ENCODE results near the gene GFOD1. TPM values are rescaled to one million over a fixed set of nuclear protein-coding genes. Genes with fewer than 3 reads are reported as not detected.

Gene GFOD1
- total and polyA plus RNA-seq, 2 experiments from 2014 or later, result 16.2 to 30.5 TPM

DNA sequence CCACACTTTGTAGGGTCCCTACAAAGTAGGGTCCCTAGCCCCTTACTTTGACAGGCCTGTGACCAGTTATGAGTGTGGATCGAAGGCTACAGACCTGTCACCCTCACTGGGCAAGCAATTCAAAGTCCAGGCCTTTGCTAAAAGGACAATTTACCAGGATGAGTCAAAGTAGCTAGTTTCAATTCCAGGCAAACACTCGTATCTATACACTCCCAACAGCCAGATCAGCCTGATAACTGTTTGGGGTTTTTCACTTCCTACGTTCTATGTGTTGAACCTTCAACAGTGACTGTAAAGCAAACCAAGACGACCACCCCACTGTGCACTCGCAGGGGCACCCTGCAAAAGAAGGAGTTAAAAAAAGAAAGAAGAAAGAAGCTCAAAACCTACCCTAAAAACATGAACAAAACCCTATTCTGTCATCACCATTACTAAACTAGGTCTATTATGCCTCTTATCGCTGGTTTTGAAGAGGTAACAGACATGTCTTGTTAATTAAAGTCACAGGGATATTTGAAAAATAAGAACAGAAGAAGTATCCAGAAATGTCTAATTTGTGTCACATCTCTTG, 3.2 kb downstream of the GFOD1 start:
- Histone ChIP-seq H3K27me3 (peaks cover 13% of the 10 kb centered on the region), H3K36me3 (no peaks in the 10 kb centered on the region), H3K4me1 (ENCODE audit: low read depth) (peaks cover 19% of the 10 kb centered on the region), H3K9me3 (ENCODE audit: low read depth) (no peaks in the 10 kb centered on the region), H3K27ac (no peak overlapping the region), H3K4me3 (no peak overlapping the region)
- DNase-seq (ENCODE audit: low read depth in 1 of 2, low spot score in 1 of 2), result no peak
- TF ChIP-seq, protein P1, sequence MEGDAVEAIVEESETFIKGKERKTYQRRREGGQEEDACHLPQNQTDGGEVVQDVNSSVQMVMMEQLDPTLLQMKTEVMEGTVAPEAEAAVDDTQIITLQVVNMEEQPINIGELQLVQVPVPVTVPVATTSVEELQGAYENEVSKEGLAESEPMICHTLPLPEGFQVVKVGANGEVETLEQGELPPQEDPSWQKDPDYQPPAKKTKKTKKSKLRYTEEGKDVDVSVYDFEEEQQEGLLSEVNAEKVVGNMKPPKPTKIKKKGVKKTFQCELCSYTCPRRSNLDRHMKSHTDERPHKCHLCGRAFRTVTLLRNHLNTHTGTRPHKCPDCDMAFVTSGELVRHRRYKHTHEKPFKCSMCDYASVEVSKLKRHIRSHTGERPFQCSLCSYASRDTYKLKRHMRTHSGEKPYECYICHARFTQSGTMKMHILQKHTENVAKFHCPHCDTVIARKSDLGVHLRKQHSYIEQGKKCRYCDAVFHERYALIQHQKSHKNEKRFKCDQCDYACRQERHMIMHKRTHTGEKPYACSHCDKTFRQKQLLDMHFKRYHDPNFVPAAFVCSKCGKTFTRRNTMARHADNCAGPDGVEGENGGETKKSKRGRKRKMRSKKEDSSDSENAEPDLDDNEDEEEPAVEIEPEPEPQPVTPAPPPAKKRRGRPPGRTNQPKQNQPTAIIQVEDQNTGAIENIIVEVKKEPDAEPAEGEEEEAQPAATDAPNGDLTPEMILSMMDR (IDR thresholded peaks at IDR 0.05; ENCODE audit: low read depth, low read length), result no peak

DNA sequence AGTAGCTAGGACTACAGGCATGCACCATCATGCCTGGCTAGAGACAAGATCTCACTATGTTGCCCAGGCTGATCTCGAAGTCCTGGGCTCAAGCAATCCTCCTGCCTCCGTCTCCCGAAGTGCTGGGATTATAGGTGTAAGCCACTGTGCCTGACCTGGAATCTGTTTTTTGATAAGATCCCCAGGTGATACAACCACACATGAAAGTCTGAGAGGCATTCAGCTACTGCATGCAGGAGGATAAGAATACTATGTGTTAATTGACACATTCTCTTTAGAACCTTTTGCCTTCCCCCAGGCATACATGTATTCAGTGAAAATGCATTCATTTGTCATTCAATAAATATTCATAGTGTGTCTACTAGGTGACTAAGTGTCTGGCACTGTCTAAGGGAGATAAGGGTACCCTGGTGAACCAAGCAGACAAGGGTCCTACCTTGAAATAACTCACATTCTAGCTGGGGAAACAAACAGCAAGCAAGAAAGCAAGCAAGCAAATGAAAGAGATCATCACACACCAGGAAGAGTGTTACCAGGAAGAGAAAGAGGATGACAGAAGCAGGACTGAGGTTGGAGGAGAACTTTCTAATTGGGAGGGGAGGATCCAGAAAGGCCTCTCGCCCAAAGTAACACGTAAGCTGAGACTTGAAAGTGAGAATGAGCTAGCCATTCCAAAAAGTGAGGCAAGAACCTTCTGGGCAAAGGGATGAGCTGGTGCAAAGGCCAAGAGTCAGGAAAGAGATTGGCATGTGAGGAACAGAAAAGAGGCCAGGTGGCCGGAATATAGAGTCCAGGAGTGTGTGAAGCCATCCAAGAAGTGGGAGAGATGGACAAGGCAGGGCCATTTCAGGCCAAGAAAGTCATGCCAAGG, 6.5 kb downstream of the GFOD1 start:
- Histone ChIP-seq H3K9me3 (ENCODE audit: low read depth) (no peaks in the 10 kb centered on the region), H3K4me3 (no peak overlapping the region), H3K27me3 (no peaks in the 10 kb centered on the region), H3K4me1 (ENCODE audit: low read depth) (peaks cover 19% of the 10 kb centered on the region), H3K27ac (no peak overlapping the region), H3K36me3 (no peaks in the 10 kb centered on the region)
- DNase-seq (ENCODE audit: low read depth in 1 of 2, low spot score in 1 of 2), result no peak
- TF ChIP-seq, protein P1 (IDR thresholded peaks at IDR 0.05; ENCODE audit: low read depth, low read length), result no peak

DNA sequence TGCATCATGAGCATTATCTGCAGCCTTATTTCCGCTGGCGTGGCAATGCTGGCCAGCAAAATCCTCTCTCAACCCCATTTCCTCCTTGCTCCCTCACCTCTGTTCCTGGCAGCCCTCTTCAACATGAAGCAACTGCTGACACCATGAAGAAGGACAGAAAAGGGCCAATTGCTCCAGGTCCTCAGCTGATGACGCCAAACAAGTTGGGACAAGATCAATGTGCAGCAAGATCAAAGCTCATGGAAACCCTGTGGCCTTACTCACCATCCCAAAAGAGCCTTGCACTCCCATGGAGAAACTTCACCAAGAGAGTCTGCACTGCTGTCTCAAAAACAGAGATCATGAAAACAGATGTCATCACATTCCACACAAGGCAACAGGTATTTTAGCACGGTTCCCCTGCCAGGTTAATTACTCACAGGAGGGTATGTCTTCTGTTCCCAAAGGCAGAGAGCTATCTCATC, 7.4 kb downstream of the GFOD1 start:
- Histone ChIP-seq H3K9me3 (ENCODE audit: low read depth) (no peaks in the 10 kb centered on the region), H3K27me3 (no peaks in the 10 kb centered on the region), H3K27ac (no peak overlapping the region), H3K4me1 (ENCODE audit: low read depth) (peaks cover 15% of the 10 kb centered on the region), H3K36me3 (no peaks in the 10 kb centered on the region), H3K4me3 (no peak overlapping the region)
- no peak for DNase-seq (ENCODE audit: low read depth in 1 of 2, low spot score in 1 of 2)
- TF ChIP-seq, protein P1 (IDR thresholded peaks at IDR 0.05; ENCODE audit: low read depth, low read length), result no peak

DNA sequence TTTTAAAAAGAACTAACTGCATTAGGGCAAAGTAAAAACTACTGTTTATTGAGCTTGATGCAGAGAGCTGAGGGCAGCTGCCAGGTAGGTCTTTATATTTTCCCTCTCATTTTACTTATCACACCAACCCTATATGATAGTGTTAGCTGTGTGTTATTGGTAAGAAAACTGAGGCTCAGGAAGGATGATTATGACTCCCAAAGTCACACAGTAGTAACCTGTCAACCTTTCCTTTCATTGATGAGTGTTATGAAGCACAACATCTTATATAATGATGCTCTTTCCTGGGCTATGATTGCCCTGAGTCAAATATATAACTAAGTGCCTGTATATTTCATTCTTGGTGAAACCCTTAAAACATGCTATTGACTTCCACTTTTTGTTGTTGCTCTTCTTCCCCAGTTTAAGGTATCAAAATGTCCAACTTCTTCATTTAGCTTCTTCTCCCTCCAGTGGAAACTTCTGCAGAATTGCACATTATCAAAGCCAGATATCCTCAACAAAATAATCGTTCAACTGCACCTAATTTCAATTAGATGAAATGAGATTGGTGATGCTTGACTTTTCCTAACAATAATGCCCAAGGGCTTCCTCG, 8.1 kb downstream of the GFOD1 start:
- no peaks in the 10 kb centered on the region for H3K36me3 ChIP-seq

DNA sequence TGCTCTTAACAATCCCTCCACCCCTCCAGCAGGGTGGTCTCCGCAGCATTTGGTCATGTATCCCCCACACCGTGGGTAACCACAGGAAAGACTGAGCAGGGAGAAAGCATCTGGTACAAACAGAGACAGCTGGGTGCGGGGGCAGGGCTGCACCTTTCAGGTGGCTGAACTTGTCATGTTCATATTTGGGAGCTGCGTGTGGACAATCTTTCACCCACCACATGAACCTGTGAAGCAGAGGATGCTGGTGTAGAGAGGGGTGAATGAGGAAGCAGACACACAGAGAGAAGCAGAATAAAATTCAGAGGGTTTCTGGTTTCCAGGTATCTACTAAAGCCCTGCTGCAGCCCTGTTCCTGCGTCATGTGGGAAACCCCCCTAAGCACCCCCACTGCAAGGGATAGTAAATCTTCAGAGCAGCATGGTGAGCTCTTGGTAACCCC, 8.9 kb downstream of the GFOD1 start:
- Histone ChIP-seq H3K4me1 (ENCODE audit: low read depth) (peaks cover 14% of the 10 kb centered on the region), H3K27me3 (no peaks in the 10 kb centered on the region), H3K36me3 (no peaks in the 10 kb centered on the region), H3K9me3 (ENCODE audit: low read depth) (no peaks in the 10 kb centered on the region), H3K27ac (no peak overlapping the region), H3K4me3 (no peak overlapping the region)
- DNase-seq (ENCODE audit: low read depth in 1 of 2, low spot score in 1 of 2), result no peak
- TF ChIP-seq, protein P1 (IDR thresholded peaks at IDR 0.05; ENCODE audit: low read depth, low read length), result no peak

More for the DNA sequence above, 8.1 kb downstream of the GFOD1 start:
- peaks cover 8% of the 10 kb centered on the region for H3K4me1 ChIP-seq (ENCODE audit: low read depth)
- H3K27me3 ChIP-seq, result no peaks in the 10 kb centered on the region
- no peak overlapping the region for H3K4me3 ChIP-seq
- no peaks in the 10 kb centered on the region for H3K9me3 ChIP-seq (ENCODE audit: low read depth)
- no peak for DNase-seq (ENCODE audit: low read depth in 1 of 2, low spot score in 1 of 2)
- H3K27ac ChIP-seq, result no peak overlapping the region
- TF ChIP-seq, protein P1 (IDR thresholded peaks at IDR 0.05; ENCODE audit: low read depth, low read length), result no peak
